NCI-H748 treated with DMSO at 0.1 percent for 48 hours (cell line): ENCODE measurements around the gene RHOF.
A peak's percentile ranks its signal among the peaks of the same experiment; 100 is the strongest.

Experiments
- DNase-seq: peaks from one replicate; lab custom pipeline; 2025; lab: John Stamatoyannopoulos, UW

Gene RHOF

DNA sequence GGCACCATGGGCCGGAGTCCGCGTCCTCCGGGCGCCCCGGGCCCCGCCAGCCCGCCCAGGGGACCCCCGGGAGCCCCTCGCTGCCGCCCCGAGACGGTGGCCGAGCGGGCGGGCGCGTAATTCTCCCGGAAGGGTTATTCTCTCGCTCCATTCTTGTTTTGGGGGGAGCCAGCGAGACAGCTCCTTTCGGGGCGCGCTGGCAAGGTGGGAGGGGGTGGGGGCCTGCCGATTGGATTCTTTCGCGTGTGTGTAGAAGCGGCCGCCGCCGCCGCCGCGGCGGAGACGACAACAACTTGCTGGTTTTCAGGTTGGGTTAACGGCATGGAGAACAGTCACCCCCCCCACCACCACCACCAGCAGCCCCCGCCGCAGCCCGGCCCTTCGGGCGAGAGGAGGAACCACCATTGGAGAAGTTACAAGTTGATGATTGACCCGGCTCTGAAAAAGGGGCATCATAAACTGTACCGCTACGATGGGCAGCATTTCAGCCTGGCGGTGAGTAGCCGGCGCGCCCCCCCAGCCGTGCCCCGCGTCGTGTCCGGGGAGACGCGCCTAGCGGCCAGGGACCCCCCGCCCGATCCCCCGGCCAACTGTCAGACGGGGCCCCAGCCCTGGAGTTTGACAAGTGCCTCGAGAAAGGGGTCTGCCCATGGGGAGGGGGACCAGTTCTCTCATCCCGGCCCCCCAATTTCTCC lies 11.1 kb upstream of the RHOF start:
- DNase-seq: no peak

- peak; percentile 2 for DNase-seq
Measured at GRCh38 chr12:121803861-121804416, 10.5 kb upstream of the RHOF start, which contains the start of gene SETD1B. TSS of gene SETD1B (plus strand) at chr12:121804009. CDS start at chr12:121804738, 729 bp downstream.

- DNase-seq: peak; percentile 94
Measured at GRCh38 chr12:121802843-121803698, 9.6 kb upstream of the RHOF start.

GRCh38 chr12:121802485-121802842 lies 9.0 kb upstream of the RHOF start:
- DNase-seq: no peak

- DNase-seq: peak; percentile 87
Measured at GRCh38 chr12:121801595-121802484, 8.4 kb upstream of the RHOF start.

GRCh38 chr12:121800694-121801594 lies 7.5 kb upstream of the RHOF start:
- peak; percentile 42 for DNase-seq

DNA sequence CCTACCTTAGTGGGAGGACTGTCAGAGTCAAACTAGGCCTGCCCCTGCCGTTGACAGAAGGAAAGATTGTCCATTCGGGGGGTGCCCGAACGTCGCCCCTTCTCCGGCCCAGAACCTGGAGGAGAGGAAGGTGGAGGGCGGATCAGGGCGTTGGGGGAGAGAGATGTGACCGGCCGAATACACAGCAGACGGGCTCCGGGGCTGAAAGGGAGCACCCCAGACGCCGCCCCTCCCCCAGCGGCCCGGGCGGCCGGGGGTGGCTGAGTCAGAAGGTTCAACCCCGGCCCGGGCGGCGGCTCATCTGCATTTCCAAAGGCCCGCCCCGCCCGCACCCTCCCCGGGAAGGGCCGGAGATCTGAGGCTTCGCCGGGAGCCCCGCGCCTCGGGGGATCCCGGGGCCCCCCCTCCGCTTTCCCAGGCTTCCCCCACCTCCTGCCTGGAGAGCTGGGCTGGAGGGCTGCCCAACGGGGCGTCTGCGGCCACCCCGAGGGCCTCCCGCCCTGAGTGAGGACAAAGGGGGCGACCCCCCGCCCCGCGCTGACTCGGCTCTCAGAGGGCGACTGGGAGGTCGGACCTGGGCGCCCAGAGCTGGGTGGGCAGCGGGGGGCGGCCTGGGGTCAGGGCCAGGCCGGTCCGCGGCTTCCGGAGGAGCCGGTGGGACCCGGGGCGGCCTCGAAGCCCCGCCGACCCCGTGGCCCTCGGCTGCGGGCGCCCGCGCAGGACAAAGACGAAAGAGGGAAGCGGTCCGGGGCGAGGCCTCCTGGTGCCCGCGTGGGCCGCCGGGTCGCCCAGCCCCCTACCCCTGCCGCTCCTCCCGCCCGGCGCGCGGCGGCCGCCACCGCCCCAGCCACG lies 6.6 kb upstream of the RHOF start:
- peak; percentile 45 for DNase-seq

DNA sequence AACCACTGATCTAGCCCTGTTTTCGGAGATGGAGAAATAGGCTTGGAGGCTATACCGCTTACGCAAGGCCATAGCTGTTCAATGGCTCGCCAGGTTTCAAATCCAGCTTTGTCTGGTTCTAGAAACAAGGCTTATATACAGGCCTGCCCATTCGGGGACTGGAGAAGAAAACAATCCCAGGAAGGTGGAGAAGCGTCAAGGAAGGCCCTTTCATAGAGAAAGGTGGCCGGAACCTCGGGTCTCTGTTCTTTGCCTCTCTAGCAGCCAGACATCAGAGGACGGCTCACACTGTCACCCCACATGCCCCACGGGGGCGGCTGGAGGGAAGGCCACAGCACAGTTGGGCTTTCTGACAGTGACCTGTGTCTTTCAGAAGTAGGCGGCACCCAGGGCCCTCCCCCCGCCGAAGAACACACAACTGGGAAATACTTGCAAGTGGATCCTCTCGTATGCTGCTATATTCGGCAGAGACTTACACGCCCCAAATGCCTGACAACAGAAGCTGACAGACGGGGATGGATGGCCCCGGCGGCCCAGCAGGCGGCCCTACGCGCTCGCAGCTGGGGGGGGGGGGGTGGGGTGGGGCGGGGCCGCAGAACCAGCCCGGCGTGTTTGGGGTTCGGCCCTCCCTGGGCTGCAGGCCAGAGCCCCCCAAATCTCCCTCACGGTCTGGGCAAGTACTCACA lies 5.8 kb upstream of the RHOF start:
- DNase-seq: peak; percentile 51

- DNase-seq: no peak
Measured at GRCh38 chr12:121798787-121799155, 5.3 kb upstream of the RHOF start.

DNA sequence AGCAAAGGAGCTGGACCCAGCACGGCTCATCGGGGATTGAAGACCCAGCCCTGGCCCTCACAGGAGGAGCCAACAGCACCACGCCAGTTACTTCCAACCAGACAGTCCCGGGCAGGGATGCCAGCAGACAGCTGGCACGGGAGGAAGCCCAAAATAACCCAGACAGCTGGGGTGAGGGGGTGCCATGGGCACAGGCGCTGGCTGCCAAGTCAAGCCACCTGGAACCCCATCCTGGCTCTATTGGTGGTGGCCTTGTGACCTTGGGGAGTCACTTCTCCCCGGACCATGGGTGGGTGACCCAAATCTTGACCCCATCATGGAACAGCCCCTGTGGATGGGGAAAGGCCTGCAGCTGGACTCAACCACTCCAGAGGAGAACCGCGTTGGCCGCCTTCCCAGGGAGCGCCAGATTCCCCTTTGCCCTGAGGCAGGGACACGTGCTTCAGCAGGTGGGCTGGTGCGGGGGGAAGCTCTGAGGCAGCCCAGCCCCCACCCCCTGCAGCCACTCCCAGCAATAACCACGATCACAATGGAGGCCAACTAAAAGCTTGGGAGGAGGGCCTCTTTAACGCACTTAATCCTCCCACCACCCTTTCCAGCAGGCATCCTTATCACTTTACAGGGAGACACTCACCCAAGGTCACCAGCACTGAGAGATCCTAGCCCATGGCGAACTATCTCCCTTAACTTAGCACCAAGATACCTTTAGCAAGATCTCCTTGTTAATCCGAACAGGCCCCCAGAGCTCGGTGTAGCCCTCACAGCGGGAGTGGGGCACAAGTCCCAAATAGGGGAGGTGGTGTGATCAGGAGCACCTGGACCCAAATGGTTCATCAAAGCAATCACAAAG lies 4.7 kb upstream of the RHOF start:
- DNase-seq: peak; percentile 81

- DNase-seq: peak; percentile 52
Measured at GRCh38 chr12:121796855-121797751, 3.6 kb upstream of the RHOF start.

- peak; percentile 57 for DNase-seq
Measured at GRCh38 chr12:121795034-121795968, 1.8 kb upstream of the RHOF start.

DNA sequence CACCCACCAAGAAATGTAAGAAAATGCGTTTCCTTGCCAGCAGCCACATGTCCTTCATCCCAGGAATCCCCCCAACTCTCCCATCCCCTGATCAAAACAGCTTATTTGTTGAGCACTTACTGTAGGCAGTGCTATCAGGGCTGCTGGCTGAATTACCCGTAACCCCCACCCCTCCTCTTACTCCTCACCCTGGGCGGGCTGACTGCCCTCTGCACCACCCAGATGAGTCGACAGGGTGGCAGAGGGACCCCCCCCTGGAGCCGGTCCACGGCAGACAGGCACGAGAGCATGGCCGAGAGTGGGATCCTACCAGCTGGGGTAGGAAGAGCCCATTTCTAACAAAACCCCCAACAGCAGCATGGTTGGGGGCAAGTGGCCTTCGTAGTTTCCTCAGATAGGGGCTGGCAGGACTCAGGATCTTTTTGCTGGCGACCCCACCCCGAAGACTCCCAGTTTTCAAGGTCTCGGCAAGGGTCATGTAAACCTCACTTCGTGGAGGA lies 1.1 kb upstream of the RHOF start:
- no peak for DNase-seq

DNA sequence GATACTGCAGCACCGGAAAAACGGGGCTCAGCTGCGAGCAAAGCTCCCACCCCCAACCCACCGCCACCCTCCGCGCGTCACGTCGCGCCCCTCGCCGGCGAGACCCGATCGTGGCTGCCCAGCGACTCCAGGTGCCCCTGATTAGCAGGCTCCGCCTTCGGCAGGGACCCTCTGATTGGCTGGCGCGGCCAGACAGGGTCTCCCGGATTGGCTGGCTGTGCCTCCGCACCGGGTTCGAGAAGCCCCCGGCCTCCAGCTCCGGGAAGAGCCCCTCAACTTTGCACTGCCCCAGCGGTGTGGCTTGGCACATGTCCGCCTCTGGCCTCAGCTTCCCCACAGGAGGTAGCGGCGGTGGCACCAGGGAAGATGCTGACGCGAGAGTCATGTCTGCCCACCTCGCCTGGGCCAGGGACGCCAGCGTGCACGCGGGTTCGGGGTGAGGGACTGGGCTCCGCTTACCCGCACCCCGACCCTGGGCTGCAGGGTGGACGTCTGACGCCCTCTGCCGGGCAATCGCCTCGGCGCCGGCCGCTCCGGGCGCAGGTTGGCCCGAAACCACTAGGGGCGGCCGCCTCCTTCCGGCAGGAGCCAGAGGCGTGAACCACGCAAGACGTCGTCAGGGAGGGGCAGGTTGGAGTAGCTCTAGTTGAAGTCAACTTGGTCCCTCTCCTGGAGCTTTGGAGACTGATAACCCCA lies 498 bp upstream of the RHOF start:
- DNase-seq: peak; percentile 66
